Activated CD4-positive, alpha-beta T cell treated with anti-CD3 and anti-CD28 coated beads, Interleukin-2, Interleukin-6, amounts not matched to agents 100 ng/mL and 50 ng/mL, durations not matched to agents 16 hours and 8 hours (primary cell): ENCODE data around the gene KPNA5.
"Not testable (repeated sequence)": the region's sequence is repeated elsewhere in the genome, so short reads cannot be mapped to it uniquely, and the experiment has no call there.

Experiments
- DNase-seq: peaks from one replicate; pipeline ENCODE4 v3.0.0-alpha.2; 2020

The KPNA5 gene

DNA sequence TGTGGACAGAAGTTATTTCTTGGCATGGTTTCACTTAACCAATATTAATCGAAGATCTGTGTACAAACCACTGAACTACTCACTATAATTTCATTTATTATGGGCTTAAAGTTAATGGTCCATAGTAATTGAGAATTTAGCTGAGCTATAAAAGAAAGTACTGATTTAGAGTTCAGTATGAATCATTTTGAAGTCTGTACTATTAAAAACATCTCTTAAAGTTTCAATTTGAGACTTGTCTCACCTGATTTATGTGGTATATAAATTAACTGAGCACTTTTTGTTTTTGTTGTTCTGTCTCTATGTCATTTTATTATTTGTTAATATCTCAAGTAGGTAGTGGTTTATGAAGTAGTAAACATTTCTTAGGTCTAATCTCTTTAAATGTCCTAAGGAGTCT is 24.9 kb downstream of the KPNA5 start:
- no peak for DNase-seq

DNA sequence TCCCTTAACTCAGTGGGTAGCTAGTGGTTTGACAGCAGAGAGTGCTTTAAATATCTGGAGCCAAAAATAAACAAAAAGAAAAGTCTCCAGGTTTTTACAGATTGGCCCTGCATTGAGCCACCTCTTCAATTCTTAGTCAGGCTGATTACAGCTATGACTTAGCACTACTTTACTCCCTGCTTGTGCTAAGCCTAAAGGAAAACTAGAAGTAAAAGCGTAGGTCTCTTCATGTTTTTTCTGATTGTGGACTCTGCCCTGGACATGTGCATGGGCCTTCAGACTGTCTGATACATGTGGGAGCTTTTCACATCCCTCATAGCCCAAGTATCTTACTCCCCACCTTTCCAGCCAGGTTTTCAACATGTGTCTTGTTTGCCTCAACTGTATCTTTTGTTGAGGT is 33.3 kb downstream of the KPNA5 start:
- DNase-seq: no peak

DNA sequence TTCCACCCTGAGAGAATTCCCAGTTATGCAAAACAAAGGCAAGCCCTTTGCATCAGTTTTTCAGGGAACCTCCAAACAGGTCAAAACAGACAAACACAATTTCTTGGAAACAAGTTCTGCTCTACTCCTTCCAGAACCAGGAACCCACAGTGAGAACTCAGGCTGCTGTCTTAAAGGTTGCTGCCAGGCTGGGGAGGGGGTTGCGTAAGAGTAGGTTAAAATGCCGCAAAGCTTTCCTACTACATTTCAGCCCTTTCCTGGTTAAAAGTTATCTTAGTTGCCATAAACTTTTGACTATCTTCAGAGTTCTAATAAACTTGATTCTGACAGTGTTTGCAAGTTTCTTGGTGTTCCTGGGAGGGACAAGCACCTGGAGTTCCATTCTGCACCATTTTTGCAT is 33.8 kb downstream of the KPNA5 start:
- DNase-seq: no peak

DNA sequence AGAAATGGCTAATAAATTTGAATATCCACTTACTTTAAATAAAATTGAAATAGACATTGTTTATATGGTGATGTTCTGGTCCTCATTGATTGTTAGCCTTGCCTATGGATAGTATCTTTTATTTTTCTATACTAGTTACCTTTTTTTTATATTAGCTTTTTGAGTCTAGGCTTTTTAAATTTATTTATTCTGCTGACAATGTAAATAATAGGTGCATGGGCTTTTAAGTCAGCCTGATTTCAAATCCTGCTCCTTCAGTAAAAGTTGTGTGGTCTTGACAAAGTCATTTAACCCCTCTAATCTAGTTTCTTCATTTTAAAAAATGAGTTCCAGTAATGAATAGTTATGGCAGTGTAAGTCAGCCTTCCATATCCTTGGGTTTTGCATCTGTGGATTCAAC is 45.9 kb downstream of the KPNA5 start:
- DNase-seq: no peak

- DNase-seq: no peak
Measured at GRCh38 chr6:116730513-116730912, 49.5 kb downstream of the KPNA5 start.

- no peak for DNase-seq
Measured at GRCh38 chr6:116737004-116737403, 56.0 kb downstream of the KPNA5 start.

DNA sequence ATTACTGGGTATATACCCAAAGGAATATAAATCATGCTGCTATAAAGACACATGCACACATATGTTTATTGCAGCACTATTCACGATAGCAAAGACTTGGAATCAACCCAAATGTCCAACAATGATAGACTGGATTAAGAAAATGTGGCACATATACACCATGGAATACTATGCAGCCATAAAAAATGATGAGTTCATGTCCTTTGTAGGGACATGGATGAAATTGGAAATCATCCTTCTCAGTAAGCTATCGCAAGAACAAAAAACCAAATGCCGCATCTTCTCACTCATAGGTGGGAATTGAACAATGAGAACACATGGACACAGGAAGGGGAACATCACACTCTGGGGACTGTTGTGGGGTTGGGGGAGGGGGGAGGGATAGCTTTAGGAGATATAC is 59.5 kb downstream of the KPNA5 start:
- not testable (repeated sequence) for DNase-seq

DNA sequence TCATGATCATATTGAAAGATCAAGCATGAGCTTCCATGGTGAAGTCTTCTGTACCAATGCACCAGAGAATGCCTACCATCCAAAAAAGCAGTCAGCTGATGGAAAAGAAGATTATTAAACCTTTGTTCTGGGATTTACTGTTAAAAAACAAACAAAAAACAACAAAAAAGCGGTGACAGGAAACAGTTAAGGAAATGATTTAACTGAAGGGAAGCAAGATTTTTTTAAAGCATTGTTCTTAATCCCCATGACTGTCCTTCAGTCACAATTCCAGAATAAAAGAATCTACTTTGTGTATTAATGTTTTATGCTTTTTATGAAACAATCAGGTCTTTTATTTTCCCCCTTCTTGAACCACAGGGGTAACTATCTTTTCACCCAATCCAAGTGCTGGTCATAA is 60.6 kb downstream of the KPNA5 start:
- no peak for DNase-seq

- DNase-seq: no peak
Measured at GRCh38 chr6:116745176-116745575, 64.2 kb downstream of the KPNA5 start.

DNA sequence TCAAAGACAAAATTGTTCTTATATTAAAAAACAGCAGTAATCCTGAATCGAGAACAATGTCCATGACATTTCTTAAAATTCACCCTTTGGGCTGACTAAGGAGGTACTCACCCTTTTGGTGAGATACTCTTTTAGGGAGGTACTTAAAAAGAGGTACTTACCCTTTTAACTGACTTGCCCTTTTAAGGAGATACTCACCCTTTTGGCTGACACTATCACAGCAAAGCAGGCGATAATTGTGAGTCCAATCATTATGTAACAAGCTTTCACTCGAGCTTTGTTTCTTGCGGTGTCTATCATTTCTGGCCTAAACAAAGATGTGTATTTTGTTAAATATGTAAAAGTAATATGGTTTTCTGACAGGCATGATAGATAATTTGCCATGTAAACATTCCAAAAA is 80.8 kb downstream of the KPNA5 start:
- no peak for DNase-seq

GRCh38 chr6:116762235-116762634 is 81.2 kb downstream of the KPNA5 start:
- DNase-seq: no peak

DNA sequence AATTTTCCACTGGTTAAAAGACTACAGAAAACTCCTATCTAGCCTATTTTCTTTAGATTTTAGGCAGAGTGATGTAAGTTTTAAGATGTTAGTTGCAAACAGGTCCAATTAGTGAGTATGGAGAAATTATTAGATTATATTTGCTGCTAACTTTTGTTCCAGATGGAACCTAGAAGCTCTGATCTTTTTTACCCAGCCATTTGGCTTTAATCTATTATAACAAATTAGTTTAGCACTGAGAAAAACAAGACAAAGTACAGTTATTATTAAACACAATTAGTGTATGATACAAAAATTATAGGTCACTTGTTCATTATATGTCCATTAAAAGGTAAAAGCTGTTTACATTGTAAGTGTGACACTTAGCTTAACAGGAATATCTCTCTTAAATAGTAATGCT is 82.0 kb downstream of the KPNA5 start:
- DNase-seq: no peak

- DNase-seq: no peak
Measured at GRCh38 chr6:116763906-116764628, 83.1 kb downstream of the KPNA5 start.

DNA sequence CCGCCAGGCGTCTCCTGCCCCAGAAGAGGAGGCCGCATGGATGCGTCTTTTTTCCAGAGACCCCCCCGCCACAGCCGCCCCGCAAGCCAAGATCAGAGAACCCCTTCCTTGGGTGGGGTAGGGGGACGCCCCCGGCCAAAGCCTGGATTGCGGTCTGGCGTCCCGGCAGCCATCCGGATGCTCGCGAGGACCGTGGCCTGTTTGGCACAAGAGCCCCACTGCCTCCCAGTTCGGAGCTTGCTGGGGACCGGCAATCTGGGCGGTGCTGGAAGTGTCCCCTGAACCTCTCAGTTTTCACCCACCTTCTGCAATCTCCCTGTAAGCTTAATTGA is 83.6 kb downstream of the KPNA5 start:
- DNase-seq: no peak

DNA sequence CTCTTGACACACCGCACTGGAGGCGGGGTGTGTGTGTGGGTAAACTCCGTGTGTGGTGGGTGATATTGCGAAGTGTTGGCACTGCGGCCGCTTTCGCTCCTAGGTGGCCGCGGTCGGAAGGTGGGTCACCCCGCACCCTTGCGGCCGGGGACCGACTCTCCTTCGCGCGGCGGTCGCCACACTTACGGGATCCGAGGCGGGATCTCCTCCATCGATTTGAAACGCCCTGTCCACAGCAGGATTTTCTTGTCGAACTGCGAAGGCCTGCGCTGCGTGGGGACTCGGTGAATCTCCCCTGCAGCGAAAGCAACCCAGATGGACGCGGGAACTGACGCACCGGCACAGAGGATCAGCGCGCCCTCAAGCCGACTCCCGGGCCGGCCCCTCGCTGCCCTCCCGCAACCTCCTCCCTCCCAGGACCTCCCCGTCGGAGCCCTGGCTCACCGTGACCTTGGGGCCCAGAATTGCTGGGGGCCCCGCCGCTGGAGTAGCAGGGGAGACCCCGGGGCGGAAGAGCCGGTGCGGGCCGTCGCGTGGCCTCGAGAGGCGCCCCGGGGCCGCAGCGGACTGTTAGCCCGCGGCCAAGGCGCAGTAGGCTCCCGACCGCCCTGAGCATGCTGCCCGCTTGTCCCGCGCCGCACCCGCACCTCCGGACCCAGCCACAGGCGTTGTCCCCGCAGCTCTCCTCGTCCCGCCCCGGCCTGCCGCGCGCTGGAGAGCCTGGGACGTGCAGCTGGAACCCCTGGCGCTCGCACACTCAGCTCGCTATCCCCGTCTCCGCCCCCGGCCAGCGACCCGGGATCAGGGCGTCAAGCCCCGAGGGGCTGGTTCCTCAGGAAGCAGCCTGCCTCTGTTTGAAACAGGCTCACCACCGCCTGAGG is 84.2 kb downstream of the KPNA5 start, which contains the start of gene FAM162B:
TSS of gene FAM162B (minus strand) at position 759 of the 881 bp plus-strand sequence. CDS start at position 616, 143 bp downstream.
- no peak for DNase-seq

GRCh38 chr6:116766506-116767176 is 85.6 kb downstream of the KPNA5 start:
- DNase-seq: no peak

DNA sequence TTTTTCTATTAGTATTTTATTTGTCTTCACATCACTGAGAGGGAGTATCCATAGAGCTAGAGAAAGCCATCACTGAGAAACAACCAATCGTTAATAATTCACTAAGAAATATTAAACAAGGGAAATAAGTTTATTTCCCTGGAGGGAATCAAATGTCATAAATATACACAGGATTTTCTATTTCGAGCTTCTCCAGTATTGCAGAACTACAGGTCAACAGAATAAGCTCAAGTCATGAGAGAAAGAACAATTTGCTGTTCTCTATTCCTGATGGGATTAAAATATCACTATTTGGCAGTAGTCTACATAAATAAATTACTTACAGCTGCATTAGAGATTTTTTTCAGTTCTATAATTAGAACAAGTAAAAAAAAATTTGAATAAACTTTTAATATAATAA is 86.7 kb downstream of the KPNA5 start:
- DNase-seq: no peak

DNA sequence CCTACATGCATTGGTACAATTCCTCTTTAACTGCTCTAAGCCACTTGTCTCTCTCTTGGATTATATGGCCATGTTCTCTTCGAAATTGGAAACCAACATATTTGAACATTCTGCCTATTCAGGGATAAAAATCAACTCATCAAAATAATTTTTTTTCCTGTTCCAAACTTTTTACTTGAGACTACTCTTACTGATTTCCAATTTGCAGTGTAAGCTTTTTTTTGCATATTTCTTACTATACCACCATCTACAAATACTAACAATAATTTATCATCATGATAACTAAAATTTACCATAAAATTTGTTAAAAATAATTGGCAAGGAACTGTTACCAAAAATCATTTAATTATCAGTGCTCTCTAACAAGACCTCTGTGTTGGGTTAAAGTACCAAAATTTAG is 91.4 kb downstream of the KPNA5 start:
- no peak for DNase-seq

DNA sequence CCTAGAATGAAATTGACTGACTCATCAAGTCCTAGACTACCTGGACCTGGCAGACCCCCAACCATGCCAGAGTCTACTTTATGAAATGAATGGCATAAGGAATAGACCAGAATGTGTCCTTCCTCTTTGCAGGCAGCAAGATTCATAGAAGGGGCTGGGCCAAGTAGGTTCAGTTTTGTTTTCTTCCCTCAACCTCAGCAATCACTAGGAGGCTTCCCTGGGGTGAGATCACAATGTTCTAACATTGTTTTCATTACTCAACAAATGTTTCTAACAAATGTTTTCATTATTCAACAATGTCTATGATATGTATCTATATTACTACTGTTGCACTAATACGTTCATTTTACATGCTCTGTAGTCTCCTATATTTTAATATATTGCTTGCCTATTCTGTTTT is 92.9 kb downstream of the KPNA5 start:
- no peak for DNase-seq

DNA sequence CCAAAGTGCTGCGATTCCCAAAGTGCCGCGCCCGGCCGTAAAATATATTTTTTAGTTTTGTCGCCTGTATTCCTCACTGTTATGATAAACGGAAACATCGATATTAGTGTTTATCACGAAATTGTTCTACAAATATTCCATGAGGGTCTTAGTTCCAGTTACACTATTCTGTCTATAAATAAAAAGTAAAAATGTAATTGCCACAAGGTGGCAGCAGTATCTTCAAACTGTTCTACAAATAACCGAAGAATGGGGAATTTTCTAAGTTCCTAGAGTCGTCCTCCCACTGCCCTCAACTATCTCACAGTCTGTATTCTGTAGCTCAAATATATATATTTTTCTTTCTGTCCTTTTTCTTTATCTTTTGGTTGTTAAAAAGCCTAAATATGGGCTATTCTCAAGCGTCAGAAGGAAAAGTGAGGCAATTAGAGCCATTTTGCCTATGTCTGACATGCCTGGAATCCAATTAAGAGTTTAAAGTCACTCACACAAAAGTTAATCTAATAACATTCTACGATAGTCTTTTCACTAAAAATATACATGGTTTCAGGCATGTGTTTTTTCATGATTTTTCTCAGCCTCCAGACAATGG is 98.7 kb downstream of the KPNA5 start:
- peak; percentile 30 for DNase-seq

DNA sequence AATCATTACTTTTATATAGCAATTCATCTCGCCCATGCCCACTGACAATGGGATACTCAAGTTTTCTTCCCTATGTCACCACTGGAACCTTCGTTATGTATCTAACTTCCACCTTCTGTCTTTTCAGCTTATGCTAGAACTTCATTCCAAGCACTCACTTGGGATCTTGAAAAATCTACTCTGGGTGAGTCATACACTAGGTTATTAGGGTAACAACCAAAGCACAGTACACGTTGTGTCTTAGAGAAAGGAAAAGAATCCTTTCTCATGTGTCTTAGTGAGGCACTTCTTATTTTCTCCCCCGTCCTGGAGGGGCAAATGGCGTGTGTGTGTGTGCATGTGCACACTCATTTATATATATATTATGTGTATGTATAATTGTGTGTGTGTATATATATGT is 102.8 kb downstream of the KPNA5 start:
- DNase-seq: no peak
